Adipose tissue (tissue), 3 donors: ENCODE measurements around the gene ASPSCR1. TPM values are rescaled to one million over a fixed set of nuclear protein-coding genes. Genes with fewer than 3 reads are reported as not detected.

ENCODE experiments used
- H3K27ac ChIP-seq: one replicate; pipeline ENCODE4 v1.5.1; 2013; ENCODE audit warnings: low read depth, low read length
- WGBS, 3 donors: extraction: QIAGEN DNeasy Blood & Tissue Kit; methylation state at CpG; one replicate each; pipeline ENCODE4 v1.1.7; 2013; 5-methylcytosine and 5-hydroxymethylcytosine counted together
- polyA plus RNA-seq, 3 donors: library from polyadenylated mRNA; stranded (reverse); fragments of 200-250 nt; gene quantifications; one replicate each; pipeline ENCODE4 v1.2.3, GENCODE V29; 2013
- donor health status: healthy with polysubstance abuse.
- donor health status: Bipolar disorder and iron deficiency.
- donor health status: healthy.

Gene ASPSCR1
- polyA plus RNA-seq, 3 donors, result 17.7 to 35.4 (median 31.0) TPM

DNA sequence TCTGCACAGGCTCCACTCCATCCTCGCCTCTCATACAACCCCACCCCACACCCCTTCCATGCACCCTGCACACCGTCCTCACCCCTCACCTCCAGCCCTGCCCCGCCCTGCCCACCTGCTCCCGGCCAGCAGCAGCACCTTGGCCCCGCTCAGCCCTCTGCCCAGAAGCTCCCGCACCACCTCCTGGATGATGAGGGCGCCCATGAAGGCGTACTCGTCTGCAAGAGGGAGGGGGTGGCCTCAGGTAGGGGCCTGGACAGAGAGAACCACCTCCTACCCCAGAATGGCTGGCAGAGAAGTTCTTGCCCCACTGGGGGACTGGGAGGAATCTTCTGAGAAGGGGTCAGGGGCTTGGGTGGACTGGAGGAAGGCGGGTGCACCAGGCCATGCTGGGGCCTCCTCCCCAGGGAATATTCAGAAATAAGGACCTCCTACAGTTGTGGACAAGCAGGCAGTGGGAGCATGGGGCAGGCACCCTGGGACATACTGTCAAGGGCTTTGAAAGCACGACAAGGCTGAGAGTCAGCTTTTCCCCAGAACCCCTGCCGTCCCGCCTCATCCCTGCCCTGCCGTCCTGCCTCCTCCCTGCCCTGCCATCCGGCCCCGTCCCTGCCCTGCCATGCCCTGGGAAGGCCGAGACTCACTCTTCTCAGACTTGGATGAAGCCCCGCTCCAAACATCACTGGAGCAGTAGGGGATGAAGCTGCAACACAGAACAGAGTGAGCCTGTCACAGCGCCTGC lies 19.6 kb upstream of the ASPSCR1 start:
- H3K27ac ChIP-seq, result no peak overlapping the region
- 79 to 93% (median 83%) methylated on average over 17 to 19 of the region's 19 CpGs for WGBS, 3 donors

DNA sequence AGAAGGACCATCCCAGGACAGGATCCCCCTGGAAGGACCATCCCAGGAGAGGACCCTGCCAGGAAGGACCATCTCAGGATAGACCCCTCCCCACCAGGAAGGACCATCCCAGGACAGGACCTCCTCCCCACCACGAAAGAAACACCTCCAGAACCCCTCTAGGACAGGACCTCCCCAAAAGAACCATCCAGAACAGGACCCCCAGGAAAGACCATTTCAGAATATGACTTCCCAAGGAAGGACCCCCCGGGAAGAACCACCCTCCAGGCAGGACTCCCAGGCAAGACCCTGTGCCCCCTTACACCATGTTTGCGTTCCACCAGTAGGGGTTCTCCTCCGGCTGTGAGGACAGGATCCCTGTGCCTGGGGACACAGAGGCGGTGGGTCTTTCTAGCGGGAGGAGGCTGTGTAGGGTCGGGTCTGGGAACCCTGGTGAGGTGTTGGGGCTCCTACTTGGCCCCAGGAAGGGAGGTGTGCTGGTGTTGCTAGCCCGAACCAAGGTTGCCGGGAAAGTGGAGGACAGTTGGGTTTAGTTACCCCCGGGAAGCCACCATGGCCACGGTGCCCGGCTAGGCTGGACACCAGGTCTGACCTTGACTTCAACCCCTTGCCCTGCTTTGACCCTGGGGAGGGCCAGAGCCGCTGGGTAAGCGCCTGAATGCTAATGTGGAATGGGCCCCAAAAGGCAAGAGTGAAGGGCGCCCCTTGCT lies 18.6 kb upstream of the ASPSCR1 start:
- 57 to 64% (median 63%) methylated on average over 15 of the region's 15 CpGs for WGBS, 3 donors

DNA sequence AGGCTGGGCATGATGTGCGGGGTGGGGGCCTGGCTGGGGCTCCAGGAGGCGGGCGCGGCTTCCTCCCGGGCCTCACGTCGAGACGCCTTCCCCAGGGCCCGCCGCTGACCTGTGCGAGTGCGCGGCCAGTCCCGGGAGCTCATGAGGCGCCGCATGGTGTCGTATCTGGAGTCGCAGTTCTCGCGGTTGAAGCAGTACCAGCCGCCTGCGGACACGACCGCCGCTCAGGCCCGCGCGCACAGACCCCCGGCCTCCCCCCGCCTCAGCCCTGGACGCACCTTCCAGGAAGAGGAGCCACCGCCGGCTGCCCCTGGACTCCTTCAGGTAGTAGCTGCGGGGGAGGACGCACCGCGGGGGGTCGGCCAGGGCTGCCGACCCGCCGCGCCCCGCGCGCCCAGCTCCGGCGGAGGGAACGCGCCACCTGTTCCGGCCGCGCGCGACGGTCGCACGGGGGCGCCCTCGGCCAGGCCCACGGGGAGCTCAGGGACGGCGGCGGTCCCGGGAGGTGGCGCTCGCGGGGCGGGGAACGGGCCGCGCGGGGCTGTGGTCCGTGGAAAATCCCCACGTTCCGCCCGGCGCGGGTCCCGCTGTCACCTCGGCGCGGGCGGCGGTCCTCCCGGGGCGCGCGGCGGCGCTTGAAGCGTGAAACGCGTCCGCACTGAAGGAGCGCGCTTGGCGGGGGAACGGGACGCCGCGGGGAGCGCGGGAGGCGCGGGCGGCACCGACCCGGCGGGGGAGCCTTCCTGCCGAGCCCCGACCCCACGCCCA lies 17.9 kb upstream of the ASPSCR1 start:
- H3K27ac ChIP-seq, result no peak overlapping the region
- WGBS, 3 donors, result 1 to 2% (median 2%) methylated on average over 53 to 112 of the region's 112 CpGs

More for the DNA sequence above, 18.6 kb upstream of the ASPSCR1 start:
- no peak overlapping the region for H3K27ac ChIP-seq

DNA sequence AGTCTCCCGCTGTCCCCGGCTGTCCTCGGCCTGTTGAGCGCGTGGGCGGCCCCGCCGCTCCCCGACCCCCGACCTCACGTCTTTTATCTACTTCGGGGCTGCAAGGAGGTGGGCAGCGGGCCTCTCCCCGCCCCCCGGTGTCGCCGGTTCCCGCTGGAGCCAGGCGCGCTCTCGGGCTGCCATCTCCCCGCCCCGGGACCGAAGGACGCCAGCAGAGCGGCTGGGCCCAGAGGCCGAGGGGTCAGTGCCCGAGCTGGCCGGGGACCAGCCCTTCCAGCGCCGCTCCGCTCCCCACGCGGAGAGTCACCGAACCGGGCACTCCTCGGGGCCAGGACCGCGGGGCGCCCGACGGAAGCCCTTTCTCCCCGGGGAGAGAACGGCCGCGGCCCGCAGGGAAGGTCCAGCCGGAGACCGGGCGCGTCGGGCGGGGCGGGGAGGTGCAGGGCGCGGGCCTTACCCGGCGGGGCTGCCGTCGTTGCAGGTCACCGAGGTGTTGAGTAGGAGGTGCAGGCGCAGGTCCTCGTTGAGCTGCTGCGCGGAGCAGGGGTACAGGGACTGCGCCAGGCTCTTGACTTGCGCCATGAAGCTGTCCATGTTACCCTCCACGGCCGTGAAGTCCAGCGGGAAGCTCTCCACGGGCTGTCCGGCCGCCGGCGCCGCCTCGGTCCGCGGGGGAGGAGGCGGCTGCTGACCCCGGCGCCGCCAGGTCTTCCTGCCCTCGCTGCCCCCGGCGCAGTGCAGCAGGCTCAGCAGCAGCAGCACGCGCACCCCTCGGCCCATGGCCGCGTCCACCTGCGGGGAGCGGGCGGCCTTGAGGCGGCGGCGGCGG lies 17.1 kb upstream of the ASPSCR1 start:
- 1 to 3% (median 3%) methylated on average over 72 to 96 of the region's 98 CpGs for WGBS, 3 donors
- H3K27ac ChIP-seq, result no peak overlapping the region

DNA sequence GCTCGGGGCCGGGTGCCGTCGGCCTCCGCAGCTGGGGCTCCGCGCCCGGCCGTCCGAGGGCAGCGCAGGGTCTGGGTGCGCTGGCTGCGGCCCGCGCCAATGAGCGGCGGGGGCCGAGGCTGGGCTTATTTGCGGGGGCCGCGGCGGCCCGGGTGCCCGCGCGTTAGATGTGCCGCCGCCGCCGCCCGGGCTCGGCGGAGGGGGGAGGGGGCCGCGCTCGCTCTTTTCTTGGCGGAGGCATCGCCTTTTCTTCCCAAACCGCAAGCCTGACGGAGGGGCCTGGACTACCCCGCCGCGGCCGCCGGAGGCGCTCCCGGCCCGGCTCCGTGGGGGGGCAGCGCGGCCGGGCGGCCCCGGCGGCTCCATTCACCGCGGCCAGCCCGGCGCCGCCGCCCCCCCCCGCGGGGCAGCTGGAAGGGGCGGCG lies 16.3 kb upstream of the ASPSCR1 start, which contains the start of gene NOTUM:
TSS of gene NOTUM (minus strand) at position 101 of the 425 bp plus-strand sequence. CDS start 278 bp downstream, outside the sequence.
- no peak within 1 kb of the TSS for H3K27ac ChIP-seq
- WGBS, 3 donors, result 0 to 1% (median 1%) methylated on average over 12 to 61 of the region's 65 CpGs

DNA sequence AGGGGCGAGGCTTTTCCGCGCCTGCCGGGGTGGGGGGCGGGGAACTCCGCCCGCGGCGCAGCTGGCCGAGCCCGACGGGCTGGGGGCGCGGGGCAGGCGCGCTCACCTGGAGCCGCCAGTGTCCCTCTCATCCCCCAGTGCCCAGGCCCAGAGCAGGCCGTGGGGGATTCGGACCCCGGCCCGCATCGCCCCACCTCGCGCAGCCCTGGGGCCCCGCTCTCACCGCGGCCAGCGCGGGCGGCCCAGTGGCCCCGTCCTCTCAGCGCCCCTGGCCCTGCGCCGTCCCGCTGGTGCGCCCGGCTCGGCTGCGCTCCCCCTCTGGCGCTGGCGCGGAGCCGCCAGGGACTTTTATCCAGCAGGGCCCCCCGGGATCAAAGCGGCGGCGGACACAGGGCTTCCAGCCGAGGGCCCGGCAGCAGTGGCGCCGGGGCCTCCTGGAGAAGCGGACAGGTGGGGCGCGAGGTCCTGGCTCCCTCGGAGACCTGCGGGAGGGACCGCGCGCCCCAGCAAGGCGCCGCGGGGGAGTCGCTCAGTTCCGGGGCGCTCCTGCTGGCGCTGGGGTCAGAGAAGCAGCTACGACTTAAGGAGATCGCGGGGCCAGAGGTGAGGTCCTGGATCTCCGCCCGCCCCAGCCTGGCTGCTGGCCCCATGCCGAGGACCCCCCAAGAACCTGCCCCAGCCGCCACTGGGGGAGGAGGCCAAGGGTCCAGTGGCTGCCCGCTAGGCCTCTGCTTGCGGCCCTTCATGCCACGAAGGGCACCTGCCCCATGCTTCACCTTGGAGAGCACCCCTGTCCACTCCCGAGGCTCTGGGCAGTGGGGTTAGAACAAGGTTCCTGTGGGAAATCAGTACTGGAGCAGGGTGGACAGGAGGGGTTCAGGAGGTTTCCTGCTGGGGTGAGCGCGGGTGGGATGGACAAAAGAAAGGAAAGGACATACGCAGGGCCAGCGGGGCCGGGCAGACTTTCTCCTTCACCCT lies 15.6 kb upstream of the ASPSCR1 start:
- 14 to 26% (median 16%) methylated on average over 49 to 81 of the region's 82 CpGs for WGBS, 3 donors
- no peak overlapping the region for H3K27ac ChIP-seq

DNA sequence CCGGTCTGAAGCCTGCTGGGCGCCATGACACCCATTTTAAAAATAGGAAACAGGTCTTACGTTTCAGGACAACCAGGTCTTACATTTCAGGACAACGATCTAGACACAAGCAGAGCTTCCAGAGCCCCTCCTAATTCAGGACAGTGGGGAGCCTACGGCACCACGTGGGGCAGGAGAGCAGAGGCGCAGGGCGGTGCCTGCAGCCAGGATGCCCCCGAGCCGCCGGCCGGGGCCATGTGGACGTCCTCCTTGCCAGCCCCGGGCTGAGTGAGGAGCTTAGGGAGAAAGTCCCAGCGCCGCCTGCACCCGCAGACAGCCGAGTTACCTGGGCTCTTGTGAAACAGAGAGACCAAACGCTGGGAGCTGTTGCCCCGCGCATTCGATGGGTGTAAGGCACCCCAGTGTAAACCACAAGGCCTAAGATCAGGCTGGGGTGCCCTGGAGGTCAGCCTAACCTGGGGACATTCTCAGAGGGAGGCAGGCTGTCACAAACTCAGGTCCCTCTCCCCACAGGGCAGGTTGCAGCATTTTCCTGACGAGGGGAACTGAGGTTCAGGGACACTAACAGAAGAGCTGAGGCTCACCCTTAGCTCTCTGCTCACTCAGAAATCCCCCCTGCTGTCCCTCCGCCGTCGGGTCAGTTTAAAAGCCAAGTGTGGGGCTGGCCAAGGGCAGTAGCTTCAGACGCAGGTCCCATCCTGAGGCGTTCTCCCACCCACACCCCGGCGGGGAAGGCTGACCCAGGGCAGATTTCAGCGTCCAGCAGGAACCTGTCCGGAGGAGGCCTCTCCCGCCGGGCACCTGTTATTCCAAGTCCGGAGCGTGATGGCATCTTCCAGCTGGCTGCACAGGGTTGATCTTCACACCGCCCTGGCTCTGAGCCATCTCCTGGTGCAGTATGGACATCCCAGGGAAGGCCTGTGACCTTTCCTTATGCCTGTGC lies 14.7 kb upstream of the ASPSCR1 start:
- no peak overlapping the region for H3K27ac ChIP-seq
- WGBS, 3 donors, result 63 to 69% (median 68%) methylated on average over 37 of the region's 37 CpGs

DNA sequence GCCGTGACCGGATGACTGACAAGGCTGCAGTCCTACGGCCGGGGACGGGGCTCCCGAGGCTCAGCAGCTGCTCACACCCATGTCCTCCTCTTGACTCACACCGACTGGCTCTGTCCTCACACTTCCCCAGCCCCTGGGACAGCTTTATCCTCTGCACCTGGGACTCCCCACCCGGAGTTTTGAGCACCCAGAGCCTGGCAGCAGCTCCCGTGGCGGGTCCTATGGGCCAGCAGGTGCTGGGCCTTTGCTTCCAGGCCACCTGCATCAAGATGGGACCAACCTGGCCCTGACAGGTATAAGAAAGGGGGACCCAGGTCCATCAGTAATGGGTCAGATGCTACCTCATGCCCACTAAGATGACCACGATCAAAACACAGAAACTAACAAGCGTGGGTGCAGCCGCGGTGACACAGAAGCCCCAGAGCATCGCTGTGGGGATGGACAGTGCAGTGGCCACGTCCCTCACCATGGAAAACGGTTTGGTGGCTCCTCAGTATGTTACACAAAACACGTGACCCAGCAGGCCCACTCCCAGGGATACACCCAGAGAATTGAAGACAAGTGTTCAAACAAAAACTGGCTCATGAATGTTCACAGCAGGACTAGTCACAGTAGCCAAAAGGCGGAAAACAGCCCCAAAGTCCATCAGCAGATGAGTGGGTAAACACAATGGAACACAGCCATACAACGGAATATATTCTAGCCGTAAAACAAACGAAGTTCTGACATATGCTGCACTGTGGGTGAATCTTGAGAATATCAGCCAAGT lies 13.2 kb upstream of the ASPSCR1 start:
- 67 to 77% (median 74%) methylated on average over 22 of the region's 22 CpGs for WGBS, 3 donors
- no peak overlapping the region for H3K27ac ChIP-seq

DNA sequence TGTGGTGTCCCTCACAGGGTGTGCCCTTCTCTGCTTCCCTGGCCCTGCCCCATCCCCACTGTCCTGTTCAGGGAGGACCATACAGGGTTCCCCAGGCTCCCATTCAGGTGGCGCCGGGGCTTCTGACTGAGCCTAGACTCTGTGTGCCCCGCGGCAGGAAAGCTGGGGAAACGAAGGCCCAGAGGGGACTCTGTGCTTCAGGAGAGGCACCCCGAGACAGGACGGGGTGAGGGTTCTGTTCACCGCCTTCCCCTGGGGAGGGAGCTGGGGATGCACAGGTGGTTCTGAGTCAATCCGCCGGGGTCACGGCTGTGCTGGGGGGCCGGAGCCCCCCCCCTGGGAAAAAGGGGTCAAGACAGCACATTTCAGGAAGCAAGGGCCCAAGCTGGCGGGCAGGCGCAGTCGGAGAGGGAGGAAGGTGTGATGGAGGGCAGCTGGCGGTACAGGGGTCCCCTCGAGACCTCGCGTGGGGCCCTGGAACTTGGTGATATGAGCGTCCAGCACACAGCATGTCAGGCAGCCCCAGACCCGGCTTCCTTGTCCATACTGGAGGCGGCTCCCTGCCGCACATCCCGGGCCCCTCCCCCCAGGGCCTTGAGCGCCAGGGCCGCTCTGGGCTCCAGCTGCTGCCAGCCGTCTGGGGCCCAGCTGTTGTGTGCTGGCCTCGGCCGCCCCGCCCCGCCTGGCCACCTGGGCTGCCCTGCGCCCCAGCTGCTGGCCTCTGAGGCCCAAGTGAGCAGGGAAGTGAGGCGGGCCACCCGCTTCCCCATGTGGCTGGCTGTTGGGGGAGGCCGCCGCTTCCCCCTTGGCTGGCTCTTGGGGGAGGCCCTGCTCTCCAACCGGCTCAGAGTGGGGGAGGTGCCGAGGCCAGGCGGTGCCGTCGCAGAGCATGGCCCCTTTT lies 10.8 kb upstream of the ASPSCR1 start:
- no peak overlapping the region for H3K27ac ChIP-seq

DNA sequence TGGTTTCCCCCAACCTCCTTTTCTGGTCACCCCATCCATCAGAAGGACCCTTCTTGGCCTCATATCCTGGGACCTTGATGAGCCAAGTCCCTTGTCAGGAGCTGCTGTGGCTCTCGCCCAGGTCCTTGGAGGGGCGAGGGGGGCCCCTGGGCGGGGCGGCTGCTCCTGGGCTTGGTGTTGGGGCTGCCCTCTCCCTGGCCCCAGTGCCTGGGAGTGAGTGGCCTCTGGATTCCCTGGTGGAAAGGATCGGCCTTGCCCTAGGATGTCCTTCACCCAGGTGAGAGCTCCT lies 10.2 kb upstream of the ASPSCR1 start:
- WGBS, 3 donors, result 21 to 48% (median 27%) methylated on average over 5 of the region's 5 CpGs
- H3K27ac ChIP-seq, result no peak overlapping the region

More for the DNA sequence above, 10.8 kb upstream of the ASPSCR1 start:
- WGBS, 3 donors, result 27 to 60% (median 39%) methylated on average over 31 to 41 of the region's 41 CpGs

DNA sequence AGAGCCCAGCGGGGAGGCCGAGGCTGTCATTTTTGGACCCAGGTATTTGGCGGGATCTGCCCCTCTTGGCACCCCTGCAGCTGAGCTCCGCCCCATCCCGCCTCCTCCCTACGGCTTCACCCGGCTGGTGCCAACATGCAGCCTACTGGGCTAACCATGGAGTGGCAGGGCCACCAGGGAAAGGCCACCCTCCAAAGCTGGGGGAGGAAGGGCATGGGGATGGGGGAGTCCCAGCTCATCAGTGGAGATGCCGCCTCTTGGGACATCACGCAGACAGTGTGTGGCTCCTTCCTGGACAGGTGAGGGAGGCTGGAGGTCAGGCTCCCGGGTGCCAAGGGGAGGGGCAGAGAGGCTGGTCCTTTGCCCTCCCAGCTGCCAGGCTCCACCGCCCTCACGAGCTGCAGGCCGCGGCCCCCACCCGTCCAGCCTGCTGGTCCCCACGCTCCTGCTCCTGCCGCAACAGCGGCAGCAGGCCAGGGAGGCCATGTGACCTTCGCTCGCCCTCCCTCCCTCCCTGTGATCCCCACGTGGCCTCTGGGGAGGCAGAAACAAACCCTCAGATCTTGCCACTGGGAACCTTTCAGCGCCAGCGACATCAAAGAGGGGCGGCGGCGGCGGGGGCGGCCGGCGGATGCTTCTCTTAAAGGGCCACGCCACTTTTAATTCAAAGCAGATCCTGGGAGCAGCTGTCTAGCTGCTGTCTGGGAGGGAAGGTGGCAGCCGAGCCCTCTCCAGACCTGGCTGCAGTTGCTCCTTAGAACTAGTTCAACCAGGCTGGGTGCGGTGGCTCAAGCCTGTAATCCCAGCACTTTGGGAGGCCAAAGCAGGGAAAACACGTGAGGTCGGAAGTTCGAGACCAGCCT lies 9.7 kb upstream of the ASPSCR1 start:
- no peak overlapping the region for H3K27ac ChIP-seq

DNA sequence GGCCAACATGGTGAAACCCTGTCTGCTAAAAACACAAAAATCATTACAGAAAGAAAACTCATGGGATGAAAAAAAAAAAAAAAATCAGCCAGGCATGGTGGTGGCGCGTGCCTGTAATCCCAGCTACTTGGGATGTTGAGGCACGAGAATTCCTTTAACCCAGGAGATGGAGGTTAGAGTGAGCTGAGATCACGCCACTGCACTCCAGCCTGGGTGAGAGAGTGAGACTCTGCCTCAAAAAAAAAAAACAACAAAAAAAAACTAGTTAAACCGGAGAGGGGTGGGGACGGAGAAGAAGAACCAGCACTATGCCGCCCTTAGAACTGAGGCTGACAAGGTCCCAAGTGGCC lies 9.1 kb upstream of the ASPSCR1 start:
- H3K27ac ChIP-seq, result no peak overlapping the region
- 64 to 87% (median 83%) methylated on average over 7 of the region's 7 CpGs for WGBS, 3 donors

More for the DNA sequence above, 9.7 kb upstream of the ASPSCR1 start:
- 11 to 13% (median 12%) methylated on average over 35 to 36 of the region's 36 CpGs for WGBS, 3 donors

DNA sequence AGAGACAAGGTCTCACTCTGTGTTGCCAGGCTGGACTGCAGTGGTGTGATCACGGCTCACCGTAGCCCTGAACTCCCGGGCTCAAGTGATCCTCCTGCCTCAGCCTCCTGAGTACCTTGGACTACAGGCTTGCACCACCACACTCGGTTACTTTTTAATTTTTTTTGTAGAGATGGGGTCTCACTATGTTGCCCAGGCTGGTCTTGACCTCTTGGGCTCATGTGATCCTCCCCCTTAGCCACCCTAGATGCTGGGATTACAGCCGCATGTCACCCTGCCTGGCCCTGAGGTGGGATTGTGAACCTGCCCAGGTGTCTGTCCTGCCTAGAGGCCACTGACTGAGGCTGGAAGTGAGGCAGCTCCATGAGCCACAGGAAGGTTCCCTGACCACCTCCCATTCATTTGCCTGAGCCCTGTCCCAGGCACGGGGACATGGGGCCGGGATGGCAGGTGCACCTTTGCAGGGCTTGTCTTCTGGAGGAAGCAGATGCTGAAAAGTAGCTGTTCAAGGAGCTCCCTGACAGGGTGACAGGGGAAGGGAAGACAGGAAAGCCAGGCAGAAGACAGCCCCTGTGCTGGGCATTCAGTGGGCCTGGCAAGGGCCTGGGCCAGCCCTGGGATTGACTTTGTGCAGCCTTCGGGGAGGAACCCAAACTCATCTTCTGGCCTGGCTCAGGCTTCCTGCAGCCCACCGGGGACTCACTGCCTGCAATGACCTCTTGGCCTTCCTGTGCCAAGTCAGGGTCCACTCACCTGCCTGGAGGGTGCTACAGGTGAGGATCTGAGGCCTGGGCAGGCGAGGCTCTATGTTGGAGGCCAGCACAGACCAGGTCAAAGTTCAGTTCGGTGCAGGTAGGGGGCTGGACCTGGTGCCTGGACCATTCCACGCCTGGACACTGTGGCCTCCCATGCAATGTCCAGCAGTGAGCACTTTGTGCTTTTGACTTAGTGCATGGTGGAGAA lies 8.3 kb upstream of the ASPSCR1 start:
- H3K27ac ChIP-seq, result no peak overlapping the region
- WGBS, 3 donors, result 83 to 89% (median 89%) methylated on average over 12 of the region's 12 CpGs
